ENCODE data around the gene CD4.
A peak's percentile ranks its signal among the peaks of the same experiment; 100 is the strongest.

Gene CD4

GRCh38 chr12:6849427-6849826 is 60.1 kb downstream of the CD4 start:
- H3K4me3 ChIP-seq (ENCODE audit: low read depth, low read length) = no peak overlapping the region
- TF ChIP-seq CTCF (IDR thresholded peaks at IDR 0.05; ENCODE audit: borderline replicate concordance, insufficient read depth, low read depth, low read length) = no peak

GRCh38 chr12:6849976-6850560 is 60.7 kb downstream of the CD4 start:
- no peak for TF ChIP-seq CTCF (IDR thresholded peaks at IDR 0.05; ENCODE audit: borderline replicate concordance, insufficient read depth, low read depth, low read length)
- H3K4me3 ChIP-seq (ENCODE audit: low read depth, low read length) = peak overlapping the region; percentile 86

DNA sequence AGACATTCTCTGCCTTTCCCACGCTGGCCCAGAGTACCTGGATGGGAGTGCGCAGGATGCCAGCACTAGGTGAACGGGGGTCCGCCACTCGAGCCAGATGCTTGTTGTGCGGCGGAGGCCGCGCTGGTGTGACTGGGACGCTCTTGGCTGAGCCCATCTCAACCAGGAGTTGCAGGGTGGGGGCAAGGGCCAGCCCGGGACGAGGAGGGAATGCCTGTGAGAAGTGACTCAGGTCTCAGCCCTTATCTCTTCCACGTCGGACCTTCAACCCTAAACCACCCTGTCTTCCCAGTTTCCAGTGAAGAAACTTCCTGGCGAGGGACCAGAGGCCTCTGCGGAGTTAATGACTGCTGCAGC is 61.4 kb downstream of the CD4 start:
- no peak for TF ChIP-seq CTCF (IDR thresholded peaks at IDR 0.05; ENCODE audit: borderline replicate concordance, insufficient read depth, low read depth, low read length)
- peak overlapping the region; percentile 86 for H3K4me3 ChIP-seq (ENCODE audit: low read depth, low read length)

DNA sequence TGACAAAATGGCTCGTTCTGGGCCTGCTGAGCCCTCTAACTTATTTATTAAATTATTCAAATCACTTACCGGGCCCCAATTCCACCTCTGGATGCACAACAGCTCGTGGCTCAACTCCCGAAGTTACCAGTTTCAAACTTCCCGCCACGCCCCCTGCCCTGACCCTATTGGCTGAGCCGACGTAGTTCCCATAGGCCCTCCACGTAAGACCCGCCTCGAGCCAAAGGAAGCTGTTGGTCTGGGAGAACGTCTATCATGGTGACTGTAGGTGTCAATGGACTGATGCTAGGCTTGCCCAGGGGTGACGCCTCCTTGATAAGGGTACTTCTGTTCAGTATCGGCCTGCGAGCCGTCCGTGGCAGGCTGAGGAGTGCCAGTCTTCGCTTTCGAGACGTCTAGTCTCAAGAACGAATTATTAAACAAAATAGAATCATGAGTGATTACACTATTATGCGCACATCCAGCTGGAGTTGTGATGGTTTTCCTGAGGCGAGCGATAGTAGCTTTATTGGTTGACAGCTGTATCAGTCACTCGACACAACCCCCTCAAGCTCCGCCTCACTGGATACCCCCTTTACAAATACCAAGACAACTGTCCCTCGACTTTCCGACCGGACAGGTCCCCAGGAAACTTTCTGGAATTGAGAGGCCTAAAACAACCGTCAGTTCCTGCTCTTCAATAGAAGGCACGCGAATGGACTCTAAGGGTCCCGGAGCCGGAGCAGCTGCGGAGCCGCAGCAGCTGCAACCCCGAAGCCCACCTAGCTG is 62.0 kb downstream of the CD4 start, which contains the start of gene CDCA3:
TSS of gene CDCA3 (minus strand) at position 134 of the 768 bp plus-strand sequence. CDS start 334 bp downstream, outside the sequence.
- H3K4me3 ChIP-seq (ENCODE audit: low read depth, low read length) = peak within 1 kb of the TSS; percentile 86
- TF ChIP-seq CTCF (IDR thresholded peaks at IDR 0.05; ENCODE audit: borderline replicate concordance, insufficient read depth, low read depth, low read length) = no peak

GRCh38 chr12:6851921-6852650 is 62.8 kb downstream of the CD4 start, which contains the start of gene USP5:
Gene USP5 (plus strand): TSS chr12:6852150. CDS start chr12:6852180, 30 bp downstream.
- H3K4me3 ChIP-seq (ENCODE audit: low read depth, low read length) = peak within 1 kb of the TSS; percentile 86
- TF ChIP-seq CTCF (IDR thresholded peaks at IDR 0.05; ENCODE audit: borderline replicate concordance, insufficient read depth, low read depth, low read length) = no peak

DNA sequence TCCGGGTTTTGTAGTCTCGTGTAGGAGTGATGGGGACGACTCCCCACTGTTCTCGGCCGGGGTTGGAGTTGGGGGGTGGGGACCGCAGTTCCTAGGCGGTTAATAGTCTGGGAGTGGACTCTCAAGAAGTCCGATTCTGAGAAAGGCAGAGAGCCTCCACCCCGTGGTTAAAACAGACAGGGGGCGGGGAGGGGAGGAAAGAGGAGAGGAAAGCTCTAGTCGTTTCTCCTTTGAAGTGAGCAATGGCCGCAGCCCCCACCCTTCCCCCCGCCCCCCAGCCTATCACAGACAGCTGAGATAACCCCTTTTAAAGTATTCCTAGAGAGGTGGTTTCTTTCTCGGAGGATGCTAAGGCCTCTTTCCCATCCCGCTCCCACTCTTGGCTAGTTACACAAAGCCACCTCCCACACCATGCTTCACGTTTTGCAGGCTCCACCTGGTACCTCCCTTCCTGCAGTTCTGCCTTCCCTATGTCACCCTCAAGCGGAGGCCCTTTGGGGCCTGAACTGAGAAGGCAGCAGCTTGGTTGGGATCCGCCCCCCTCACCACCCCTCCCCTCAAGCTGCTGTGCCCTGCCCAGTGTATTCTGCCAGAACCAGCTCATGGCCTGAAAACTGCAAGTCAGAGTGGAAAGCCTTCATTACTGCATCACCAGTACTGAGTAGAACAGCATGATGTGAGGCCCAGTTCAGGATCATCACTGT is 63.5 kb downstream of the CD4 start:
- TF ChIP-seq CTCF (IDR thresholded peaks at IDR 0.05; ENCODE audit: borderline replicate concordance, insufficient read depth, low read depth, low read length) = no peak
- H3K4me3 ChIP-seq (ENCODE audit: low read depth, low read length) = peak overlapping the region; percentile 86
